K562 (cell line): ENCODE data around the gene SLC25A11. TPM values are rescaled to one million over a fixed set of nuclear protein-coding genes. Genes with fewer than 3 reads are reported as not detected.

Experiments used
- CBX3 ChIP-seq, 2 experiments: IDR thresholded peaks; 1 replicate in 1 of 2; 2 replicates in 1 of 2; pipeline ENCODE4 v1.6.1; 2012; ENCODE audit warnings: inconsistent platforms in 2 of 2, low read length in 2 of 2, borderline replicate concordance in 1 of 2, control low read depth in 1 of 2
- CBX5 ChIP-seq: IDR thresholded peaks from 2 replicates; pipeline ENCODE4 v1.6.1; 2014; ENCODE audit warnings: low read depth, borderline replicate concordance
- CTCFL ChIP-seq: IDR thresholded peaks from 2 replicates; pipeline ENCODE4 v1.6.1; 2011; ENCODE audit warnings: borderline replicate concordance, low read depth, mild to moderate bottlenecking, moderate library complexity, low read length; ENCODE audit not compliant: insufficient read depth, poor library complexity, severe bottlenecking
- HDAC1 ChIP-seq, 2 experiments: fragments of 450-650 bp; IDR thresholded peaks; 2 replicates each; pipeline ENCODE4 v1.6.1; 2016 to 2017; ENCODE audit warnings: inconsistent platforms in 1 of 2, mild to moderate bottlenecking in 1 of 2, moderate library complexity in 1 of 2
- HSF4 ChIP-seq: fragments of 250-450 bp; sonication (Bioruptor Pico); IDR thresholded peaks from 2 replicates; pipeline ENCODE4 v2.1.2; 2022; ENCODE audit warnings: mild to moderate bottlenecking, moderate library complexity, borderline replicate concordance
- MCM7 ChIP-seq, 2 experiments: fragments of 450-650 bp; IDR thresholded peaks; 2 replicates each; pipeline ENCODE4 v1.6.1; 2016 to 2018
- MEIS2 ChIP-seq: fragments of 450-650 bp; IDR thresholded peaks from 2 replicates; pipeline ENCODE4 v1.6.1; 2014; ENCODE audit warnings: mild to moderate bottlenecking; ENCODE audit not compliant: partially characterized antibody
- PATZ1 ChIP-seq: fragments of 250-450 bp; sonication (Bioruptor Pico); IDR thresholded peaks from 2 replicates; pipeline ENCODE4 v1.5.0; 2020; ENCODE audit warnings: mild to moderate bottlenecking, borderline replicate concordance
- PML ChIP-seq: IDR thresholded peaks from 2 replicates; pipeline ENCODE4 v1.6.1; 2012; ENCODE audit warnings: low read length, inconsistent platforms
- SNAPC5 ChIP-seq: fragments of 250-450 bp; sonication (Bioruptor Pico); IDR thresholded peaks from 2 replicates; pipeline ENCODE4 v1.8.0; 2021; ENCODE audit warnings: moderate library complexity, mild to moderate bottlenecking, inconsistent platforms
- SRF ChIP-seq, 2 experiments: fragments of 250-450, 450-650 bp in 1 of 2; sonication (Bioruptor Pico) in 1 of 2; sonication (generic) in 1 of 2; formaldehyde crosslinking; IDR thresholded peaks; 2 replicates each; pipeline versions ENCODE4 v1.5.0 to v1.5.1; 2020 to 2022; ENCODE audit warnings: mild to moderate bottlenecking in 1 of 2, missing genetic modification reagents in 1 of 2
- ZKSCAN8 ChIP-seq: fragments of 200-800 bp; sonication (Bioruptor generic); IDR thresholded peaks from 2 replicates; pipeline ENCODE4 v1.6.1; 2016; ENCODE audit warnings: missing genetic modification characterization, missing compliant biosample characterization
- ZNF133 ChIP-seq: fragments of 250-450 bp; sonication (Bioruptor Pico); IDR thresholded peaks from 2 replicates; pipeline ENCODE4 v1.4.0; 2020; ENCODE audit warnings: mild to moderate bottlenecking
- ZNF431 ChIP-seq: sonication (generic); formaldehyde crosslinking; IDR thresholded peaks from 2 replicates; pipeline ENCODE4 v1.8.0; 2022; ENCODE audit warnings: mild to moderate bottlenecking, missing genetic modification reagents
- polyA plus RNA-seq, 8 experiments: library from polyadenylated mRNA; depleted of rRNA in 4 of 8; stranded (reverse) in 5 of 8; unstranded in 3 of 8; fragments of >200 nt; fragmentation: Nextera tagmentation in 2 of 8; fragmentation: Illumina TruSeq in 1 of 8; extraction: Ambion mirVana in 2 of 8; extraction: Trizol in 1 of 8; gene quantifications; 2 replicates each; pipeline versions ENCODE4 v1.2.1 to v1.2.3, GENCODE V29; 2011 to 2014; ENCODE audit warnings: inconsistent platforms in 1 of 8, missing spikeins in 1 of 8
- total RNA-seq, 7 experiments: library from RNA; depleted of rRNA in 6 of 7; stranded (reverse); fragments of >200 nt in 6 of 7; fragmentation: Illumina TruSeq in 2 of 7; extraction: Trizol in 2 of 7; gene quantifications; 2 replicates each; pipeline versions ENCODE4 v1.2.1 to v1.2.3, GENCODE V29; 2011 to 2021; ENCODE audit warnings: low replicate concordance in 1 of 7

Gene SLC25A11
- total and polyA plus RNA-seq, 9 of the 15 experiments (the other 6 are each of a cell fraction or from before 2014, with no cell fraction given): 3.1 to 56.7 (median 32.9) TPM

GRCh38 chr17:4947411-4948165 lies 7.7 kb upstream of the SLC25A11 start (continued):
- TF ChIP-seq CTCFL (no peak), PML (no peak), CBX5 (no peak), MEIS2 (no peak), HDAC1 (IDR thresholded peaks at IDR 0.05) (0 out of 4 replicates have a peak, but pooled peaks of 1 of the 2 experiments have one; percentile 54), ZKSCAN8 (no peak), ZNF431 (CRISPR knock-in tag) (no peak), PATZ1 (CRISPR knock-in tag) (no peak), MCM7 (IDR thresholded peaks at IDR 0.05) (no peak), HSF4 (CRISPR knock-in tag) (no peak), ZNF133 (CRISPR knock-in tag) (no peak), SNAPC5 (CRISPR knock-in tag) (no peak), CBX3 (IDR thresholded peaks at IDR 0.05; ENCODE audit: borderline replicate concordance in 1 of 2, low read length in 2 of 2) (no peak), SRF (CRISPR knock-in tag; IDR thresholded peaks at IDR 0.05) (no peak)
